OCI-LY1 (cell line): Measurements from ENCODE around the gene NMUR2.
A peak's percentile ranks its signal among the peaks of the same experiment; 100 is the strongest.

Source experiments
- H2AFZ ChIP-seq: fragments of 200-600 bp; sonication (generic), shearing (Covaris generic); 2 replicates; pipeline ENCODE4 v1.6.0; 2014; ENCODE audit warnings: antibody characterized with exemption, mild to moderate bottlenecking, low read length
- H3F3A ChIP-seq: fragments of 200-600 bp; sonication (generic), shearing (Covaris generic); 2 replicates; pipeline ENCODE4 v1.6.0; 2014; ENCODE audit warnings: mild to moderate bottlenecking, antibody characterized with exemption, low read length, moderate library complexity; ENCODE audit not compliant: insufficient read depth
- H3K27ac ChIP-seq: fragments of 200-600 bp; sonication (generic); 2 replicates; pipeline ENCODE4 v1.5.1; 2014; ENCODE audit warnings: low read length, mixed run types, mild to moderate bottlenecking, low read depth; ENCODE audit not compliant: poor library complexity, severe bottlenecking
- H3K27me3 ChIP-seq: fragments of 200-600 bp; sonication (generic); 2 replicates; pipeline ENCODE4 v1.6.0; 2014; ENCODE audit warnings: antibody characterized with exemption, mild to moderate bottlenecking, low read length, moderate library complexity; ENCODE audit not compliant: insufficient read depth
- H3K36me3 ChIP-seq: fragments of 200-600 bp; sonication (generic); 2 replicates; pipeline ENCODE4 v1.6.1; 2014; ENCODE audit warnings: mild to moderate bottlenecking, antibody characterized with exemption, low read length, moderate library complexity, mixed read lengths; ENCODE audit not compliant: insufficient read depth
- H3K4me1 ChIP-seq: fragments of 200-600 bp; sonication (generic); 2 replicates; pipeline ENCODE4 v1.5.1; 2014; ENCODE audit warnings: mild to moderate bottlenecking, low read length, moderate library complexity; ENCODE audit not compliant: insufficient read depth, severe bottlenecking
- H3K4me2 ChIP-seq: fragments of 200-600 bp; sonication (generic), shearing (Covaris generic); 2 replicates; pipeline ENCODE4 v1.6.1; 2014; ENCODE audit warnings: low read length
- H3K4me3 ChIP-seq: fragments of 200-600 bp; sonication (generic); 2 replicates; pipeline ENCODE4 v1.5.1; 2014; ENCODE audit warnings: low read length, low read depth, mild to moderate bottlenecking, mixed read lengths; ENCODE audit not compliant: poor library complexity, severe bottlenecking
- H3K79me2 ChIP-seq: fragments of 200-600 bp; shearing (Covaris generic); 2 replicates; pipeline ENCODE4 v1.6.1; 2016; ENCODE audit warnings: mixed run types, low read length, mixed read lengths; ENCODE audit not compliant: insufficient read depth
- H3K9ac ChIP-seq: fragments of 200-600 bp; sonication (generic), shearing (Covaris generic); 2 replicates; pipeline ENCODE4 v1.6.1; 2014; ENCODE audit warnings: mild to moderate bottlenecking, low read length, mixed read lengths
- H3K9me2 ChIP-seq: fragments of 200-600 bp; sonication (generic), shearing (Covaris generic); 2 replicates; pipeline ENCODE4 v1.6.1; 2014; ENCODE audit warnings: low read depth, mild to moderate bottlenecking, low read length, mixed read lengths
- H3K9me3 ChIP-seq: fragments of 200-600 bp; shearing (Covaris generic); 2 replicates; pipeline ENCODE4 v1.6.1; 2014; ENCODE audit warnings: low read length, mixed read lengths
- H4K20me1 ChIP-seq: fragments of 200-600 bp; sonication (generic), shearing (Covaris generic); 2 replicates; pipeline ENCODE4 v1.6.0; 2016; ENCODE audit warnings: mild to moderate bottlenecking, low read length; ENCODE audit not compliant: insufficient read depth
- CTCF ChIP-seq: fragments of 200-600 bp; sonication (generic), shearing (Covaris generic); IDR thresholded peaks from 2 replicates; pipeline ENCODE4 v1.5.1; 2017; ENCODE audit warnings: mild to moderate bottlenecking, antibody characterized with exemption, low read length, moderate library complexity, mixed read lengths
- EZH2 ChIP-seq: fragments of 200-600 bp; sonication (generic), shearing (Covaris generic); IDR thresholded peaks from 2 replicates; pipeline ENCODE4 v1.8.0; 2017; ENCODE audit warnings: borderline replicate concordance, mixed run types, mild to moderate bottlenecking, antibody characterized with exemption, low read length, moderate library complexity, mixed read lengths

The NMUR2 gene

DNA sequence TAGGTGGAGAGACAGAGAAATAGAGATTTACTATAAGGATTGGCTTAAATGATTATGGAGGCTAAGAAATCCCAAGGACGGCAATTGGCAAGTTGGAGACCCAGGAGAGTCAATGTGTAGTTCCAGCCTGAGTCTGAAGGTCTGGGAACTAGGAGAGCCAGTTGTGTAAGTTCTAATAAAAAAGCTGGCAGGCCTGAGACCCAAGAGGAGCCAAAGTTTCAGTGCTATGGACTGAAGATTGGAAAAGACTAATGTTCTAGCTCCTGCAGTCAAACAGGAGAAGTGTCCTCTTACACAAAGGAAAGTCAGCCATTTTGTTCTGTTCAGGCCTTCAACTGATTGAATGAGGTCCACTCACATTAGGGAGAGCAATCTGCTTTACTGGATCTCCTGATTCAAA lies 50.0 kb downstream of the NMUR2 start:
- Histone ChIP-seq H3K27me3 (no peaks in the 10 kb centered on the region), H3K4me3 (no peak overlapping the region), H3F3A (no peaks in the 10 kb centered on the region), H3K9me3 (no peaks in the 10 kb centered on the region), H3K4me2 (no peak overlapping the region), H3K9me2 (no peaks in the 10 kb centered on the region), H3K36me3 (no peaks in the 10 kb centered on the region), H3K4me1 (no peaks in the 10 kb centered on the region), H3K9ac (no peak overlapping the region), H4K20me1 (no peaks in the 10 kb centered on the region), H3K27ac (no peak overlapping the region), H2AFZ (no peak overlapping the region), H3K79me2 (no peaks in the 10 kb centered on the region)
- no peak for TF ChIP-seq EZH2
- no peak for TF ChIP-seq CTCF

GRCh38 chr5:152353001-152353400 lies 52.1 kb downstream of the NMUR2 start:
- Histone ChIP-seq H3K9me2 (no peaks in the 10 kb centered on the region), H3K9ac (no peak overlapping the region), H3K27ac (no peak overlapping the region), H3K27me3 (no peaks in the 10 kb centered on the region), H3K4me1 (no peaks in the 10 kb centered on the region), H3K36me3 (no peaks in the 10 kb centered on the region), H3F3A (no peaks in the 10 kb centered on the region), H3K9me3 (no peaks in the 10 kb centered on the region), H2AFZ (no peak overlapping the region), H4K20me1 (no peaks in the 10 kb centered on the region), H3K4me2 (no peak overlapping the region), H3K4me3 (no peak overlapping the region), H3K79me2 (no peaks in the 10 kb centered on the region)
- TF ChIP-seq CTCF (no peak), EZH2 (no peak)

DNA sequence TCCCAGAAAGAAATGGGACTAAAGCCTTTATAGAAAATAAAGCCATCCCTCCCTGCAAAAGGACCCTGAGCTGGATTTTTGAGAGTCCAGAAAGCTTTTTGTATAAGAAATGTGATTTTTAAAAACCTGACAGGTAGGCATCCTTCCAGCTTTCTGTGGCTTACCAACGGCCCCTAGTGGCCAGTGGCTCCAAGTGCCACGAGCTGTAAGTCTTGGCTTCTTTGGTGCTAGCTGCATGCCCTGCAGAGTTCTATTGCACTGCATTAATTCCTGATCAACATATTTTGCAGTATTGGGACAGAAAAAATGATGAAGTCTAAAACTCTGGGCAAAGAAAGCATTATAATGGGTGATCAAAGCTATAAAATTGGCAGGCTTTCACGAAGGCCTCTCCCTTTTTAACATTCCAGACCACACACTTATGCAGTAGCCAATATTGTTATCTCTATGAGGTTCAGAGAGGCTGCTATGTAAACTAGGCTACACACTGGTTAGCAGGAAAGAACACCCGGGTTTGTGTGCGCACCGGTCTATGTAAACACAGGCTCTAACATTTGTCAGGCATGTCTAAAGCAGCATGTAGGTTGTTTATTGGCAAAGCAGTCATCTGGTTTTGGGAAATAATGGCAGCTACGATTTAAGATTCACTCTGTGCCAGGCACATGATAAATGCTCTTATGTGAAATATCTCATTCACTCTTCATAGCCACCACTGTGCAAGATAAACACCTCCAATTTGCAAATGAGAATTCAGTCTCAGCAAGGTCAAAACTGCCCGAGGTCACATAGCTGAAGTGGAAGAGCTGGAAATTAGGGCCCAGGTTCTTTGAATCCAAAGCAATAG lies 55.2 kb downstream of the NMUR2 start:
- H3K27me3 ChIP-seq: no peaks in the 10 kb centered on the region

More for the DNA sequence above, 55.2 kb downstream of the NMUR2 start:
- Histone ChIP-seq H2AFZ (no peak overlapping the region), H3K4me3 (no peak overlapping the region), H3K4me1 (no peaks in the 10 kb centered on the region), H4K20me1 (no peaks in the 10 kb centered on the region), H3K36me3 (no peaks in the 10 kb centered on the region), H3F3A (no peaks in the 10 kb centered on the region), H3K79me2 (no peaks in the 10 kb centered on the region), H3K9ac (no peak overlapping the region), H3K9me2 (no peaks in the 10 kb centered on the region), H3K27ac (no peak overlapping the region), H3K9me3 (no peaks in the 10 kb centered on the region), H3K4me2 (no peak overlapping the region)
- TF ChIP-seq EZH2 (no peak), CTCF (peak; percentile 84)
